Embryonic facial prominence (tissue), 1 donor: ENCODE measurements around the gene SERPINB1.
"Not testable (repeated sequence)": the region's sequence is repeated elsewhere in the genome, so short reads cannot be mapped to it uniquely, and the experiment has no call there.

Experiments used
- DNase-seq: peaks from one replicate; pipeline ENCODE4 v3.0.0-alpha.2; 2016; ENCODE audit errors: extremely low spot score

The SERPINB1 gene

DNA sequence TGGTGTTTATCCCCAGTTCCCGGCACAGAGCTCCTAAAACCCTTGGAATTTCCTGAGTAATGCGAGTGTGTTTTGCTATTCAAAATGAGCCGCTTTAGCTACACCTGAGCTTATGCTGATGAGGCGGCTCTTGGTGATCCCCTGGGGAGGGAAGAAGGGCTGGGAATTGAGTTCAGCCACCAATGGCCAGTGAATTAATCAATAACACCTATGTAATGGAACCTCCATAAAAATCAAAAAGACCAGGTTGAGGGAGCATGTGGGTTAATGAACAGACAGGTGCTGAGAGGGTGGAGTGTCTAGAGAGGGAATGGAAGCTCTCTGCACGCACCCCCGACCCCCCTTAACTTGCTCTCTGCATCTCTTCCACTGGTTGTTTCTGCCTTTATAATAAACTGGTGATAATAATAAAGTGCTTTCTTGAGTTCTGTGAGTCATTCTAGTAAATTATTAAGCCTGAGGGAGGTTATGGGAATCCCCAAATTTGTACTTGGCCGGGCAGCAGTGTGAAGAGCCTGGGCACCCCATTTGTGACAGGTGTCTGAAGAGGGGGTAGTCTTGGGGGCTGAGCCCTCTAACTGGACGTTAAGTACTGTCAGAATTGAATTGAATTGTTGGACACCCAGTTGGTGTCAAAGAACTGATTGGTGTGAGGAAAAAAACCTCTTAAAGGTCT lies 24.6 kb upstream of the SERPINB1 start:
- no peak for DNase-seq

DNA sequence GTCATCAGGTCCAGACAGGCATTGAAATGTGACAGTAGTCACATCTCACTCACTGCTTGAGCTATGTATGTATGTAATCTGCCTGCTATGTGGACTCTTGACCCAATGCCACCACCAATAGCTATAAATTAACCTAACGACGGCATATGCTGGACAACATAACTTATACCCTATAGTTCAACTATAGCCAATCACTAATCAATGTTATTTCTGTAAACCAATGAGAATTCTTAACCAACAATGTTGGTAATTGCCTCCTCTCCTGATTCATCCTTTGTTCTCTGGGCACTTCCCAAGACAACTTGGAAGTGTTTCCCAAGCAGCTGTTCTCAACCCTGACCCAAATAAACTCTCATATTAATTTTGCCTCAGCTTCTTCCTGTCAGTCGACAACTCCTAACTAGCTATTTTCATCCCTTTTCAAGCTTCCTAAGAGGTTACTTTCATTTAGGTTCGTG lies 24.1 kb upstream of the SERPINB1 start:
- DNase-seq = no peak

DNA sequence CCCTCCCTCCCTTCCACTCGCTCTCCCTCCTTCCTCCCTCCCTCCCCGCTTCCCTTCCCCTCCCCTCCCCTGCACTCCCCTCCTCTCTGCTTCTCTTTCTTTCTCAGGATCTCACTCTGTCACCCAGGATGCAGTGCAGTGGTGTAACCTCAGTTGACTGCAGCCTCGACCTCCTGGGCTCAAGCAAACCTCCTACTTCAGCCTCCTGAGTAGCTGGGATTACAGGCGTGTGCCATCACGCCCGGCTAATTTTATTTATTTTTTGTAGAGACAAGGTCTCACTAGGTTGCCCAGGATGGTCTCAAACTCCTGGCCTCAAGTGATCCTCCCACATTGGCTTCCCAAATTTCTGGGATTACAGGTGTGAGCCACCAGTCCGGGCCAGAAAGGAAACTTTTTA lies 23.6 kb upstream of the SERPINB1 start:
- no peak for DNase-seq

DNA sequence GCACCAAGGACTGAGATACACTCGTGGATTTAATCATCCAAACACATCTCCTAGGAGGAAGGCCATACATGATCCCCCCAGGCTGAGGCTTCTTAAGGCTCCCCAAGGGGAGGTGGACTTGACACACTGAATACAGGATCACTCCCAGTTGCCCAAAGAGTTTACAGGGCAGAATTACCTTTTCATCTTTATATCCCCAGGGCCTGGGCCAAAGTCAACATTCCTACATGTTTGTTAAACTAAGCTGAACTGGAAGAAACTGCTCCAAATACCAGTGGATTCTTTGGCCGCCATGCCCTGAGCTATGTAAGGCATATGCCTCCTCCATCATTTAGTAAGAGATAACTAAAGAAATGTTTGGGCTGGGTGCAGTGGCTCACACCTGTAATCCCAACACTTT lies 22.2 kb upstream of the SERPINB1 start:
- no peak for DNase-seq

DNA sequence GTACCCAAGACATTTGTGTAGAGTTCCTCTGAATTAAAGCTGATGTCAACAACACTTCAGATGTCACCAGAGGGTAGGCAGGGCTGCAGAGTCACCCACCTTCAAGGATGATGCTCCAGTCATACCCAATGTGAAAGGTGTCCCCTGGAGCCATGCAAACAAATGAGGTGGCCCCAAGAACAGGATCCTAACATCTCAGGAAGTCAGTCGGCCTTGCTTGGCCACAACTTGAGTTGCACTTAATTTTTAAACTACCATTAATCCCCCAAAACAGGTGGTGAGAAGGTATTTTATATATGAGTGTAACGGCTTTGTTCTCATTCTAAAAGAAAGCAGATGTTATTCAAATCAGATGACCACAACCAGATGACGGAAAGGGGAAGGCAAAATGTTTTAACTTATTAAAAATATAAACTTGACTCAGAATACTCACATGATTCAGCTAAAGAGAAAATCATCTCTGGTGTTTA lies 21.1 kb upstream of the SERPINB1 start:
- no peak for DNase-seq

DNA sequence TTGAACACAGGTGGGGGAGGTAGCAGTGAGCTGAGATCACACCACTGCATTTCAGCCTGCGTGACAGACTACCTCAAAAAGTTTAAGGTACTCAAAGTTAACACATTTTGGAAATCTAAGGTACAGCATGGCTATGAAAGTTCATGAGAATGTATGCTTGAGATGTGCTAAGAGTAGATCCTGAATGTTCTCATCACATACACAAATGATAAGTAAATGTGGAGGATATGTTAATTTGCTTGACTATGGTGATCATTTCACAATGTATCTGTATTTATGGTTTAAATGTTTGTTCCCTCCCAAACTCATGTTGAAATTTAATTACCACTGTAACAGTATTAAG lies 20.1 kb upstream of the SERPINB1 start:
- no peak for DNase-seq

DNA sequence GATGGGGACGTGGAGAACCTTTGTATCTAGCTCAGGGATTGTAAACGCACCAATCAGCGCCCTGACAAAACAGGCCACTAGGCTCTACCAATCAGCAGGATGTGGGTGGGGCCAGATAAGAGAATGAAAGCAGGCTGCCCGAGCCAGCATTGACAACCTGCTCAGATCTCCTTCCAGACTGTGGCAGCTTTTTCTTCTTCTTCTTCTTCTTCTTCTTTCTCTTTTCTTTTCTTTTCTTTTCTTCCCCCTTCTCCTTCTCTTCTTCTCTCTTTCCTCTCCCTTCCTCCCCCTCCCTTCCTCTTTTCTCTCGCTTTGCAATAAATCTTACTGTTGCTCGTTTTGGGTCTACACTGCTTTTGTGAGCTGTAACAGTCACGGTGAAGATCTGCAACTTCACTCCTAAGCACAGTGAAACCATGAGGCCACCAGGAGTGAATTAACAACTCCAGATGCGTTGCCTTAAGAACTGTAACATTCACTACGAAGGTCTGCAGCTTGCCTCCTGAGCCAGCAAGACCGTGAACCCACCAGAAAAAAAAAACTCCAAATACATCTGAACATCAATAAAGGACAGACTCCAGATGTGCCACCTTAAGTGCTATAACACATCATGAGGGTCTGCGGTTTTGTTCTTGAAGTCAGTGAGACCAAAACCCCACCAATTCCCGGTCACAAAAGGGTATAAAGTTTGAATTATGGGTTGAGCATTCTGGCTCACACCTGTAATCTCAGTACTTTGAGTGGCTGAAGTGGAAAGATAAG lies 19.6 kb upstream of the SERPINB1 start:
- DNase-seq = no peak

DNA sequence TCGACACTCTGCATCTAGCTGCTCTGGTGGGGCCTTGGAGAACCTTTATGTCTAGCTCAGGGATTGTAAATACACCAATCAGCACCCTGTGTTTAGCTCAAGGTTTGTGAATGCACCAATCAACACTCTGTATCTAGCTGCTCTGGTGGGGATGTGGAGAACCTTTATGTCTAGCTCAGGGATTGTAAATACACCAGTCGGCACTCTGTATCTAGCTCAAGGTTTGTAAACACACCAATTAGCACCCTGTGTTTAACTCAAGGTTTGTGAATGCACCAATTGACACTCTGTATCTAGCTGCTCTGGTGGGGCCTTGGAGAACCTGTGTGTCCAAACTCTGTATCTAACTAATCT lies 19.0 kb upstream of the SERPINB1 start:
- DNase-seq = not testable (repeated sequence)

DNA sequence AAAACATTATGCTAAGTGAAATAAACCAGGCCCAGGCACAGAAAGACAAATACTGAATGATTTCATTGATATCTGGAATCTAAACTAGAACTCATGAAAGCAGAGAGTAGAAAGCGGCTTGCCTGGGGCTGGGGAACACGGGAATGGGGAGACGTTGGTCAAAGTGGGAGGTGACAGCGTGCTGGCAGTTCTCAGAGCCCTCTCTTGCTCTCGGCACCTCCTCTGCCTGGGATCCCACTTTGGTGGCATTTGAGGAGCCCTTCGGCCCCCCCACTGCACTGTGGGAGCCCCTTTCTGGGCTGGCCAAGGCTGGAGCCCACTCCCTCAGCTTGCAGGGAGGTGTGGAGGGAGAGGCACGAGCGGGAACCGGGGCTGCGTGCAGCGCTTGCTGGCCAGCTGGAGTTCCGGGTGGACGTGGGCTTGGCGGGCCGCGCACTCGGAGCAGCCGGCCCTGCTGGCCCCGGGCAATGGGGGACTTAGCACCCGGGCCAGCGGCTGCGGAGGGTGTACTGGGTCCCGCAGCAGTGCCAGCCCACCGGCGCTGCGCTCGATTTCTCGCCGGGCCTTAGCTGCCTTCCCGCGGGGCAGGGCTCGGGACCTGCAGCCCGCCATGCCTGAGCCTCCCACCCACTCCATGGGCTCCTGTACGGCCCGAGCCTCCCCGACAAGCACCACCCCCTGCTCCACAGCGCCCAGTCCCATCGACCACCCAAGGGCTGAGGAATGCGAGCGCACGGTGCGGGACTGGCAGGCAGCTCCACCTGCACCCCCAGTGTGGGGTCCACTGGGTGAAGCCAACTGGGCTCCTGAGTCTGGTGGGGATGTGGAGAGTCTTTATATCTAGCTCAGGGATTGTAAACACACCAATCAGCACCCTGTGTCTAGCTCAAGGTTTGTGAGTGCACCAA lies 18.4 kb upstream of the SERPINB1 start:
- not testable (repeated sequence) for DNase-seq

DNA sequence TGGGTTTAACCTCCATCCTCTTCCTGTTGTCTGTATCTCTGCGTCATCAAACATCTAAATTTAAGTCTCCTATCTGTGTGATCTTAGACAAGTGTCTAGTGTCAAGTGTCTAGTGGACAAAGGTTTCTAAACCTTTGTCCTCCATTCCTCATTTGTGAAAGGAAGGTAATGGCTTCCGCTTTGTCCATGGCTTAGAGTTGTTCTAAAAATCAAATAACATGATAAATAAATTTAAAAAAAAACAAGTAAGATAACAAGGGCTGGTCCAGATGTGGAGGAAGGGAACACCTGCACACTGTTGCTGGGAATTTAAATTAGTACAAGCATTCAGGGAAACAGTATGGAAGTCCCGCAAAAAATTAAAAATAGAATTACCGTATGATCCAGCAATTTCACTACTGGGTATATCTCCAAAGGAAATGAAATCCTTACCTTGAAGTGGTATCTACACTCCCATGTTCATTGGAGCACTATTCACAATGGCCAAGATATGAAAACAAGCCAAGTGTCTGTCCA lies 17.6 kb upstream of the SERPINB1 start:
- DNase-seq = no peak

DNA sequence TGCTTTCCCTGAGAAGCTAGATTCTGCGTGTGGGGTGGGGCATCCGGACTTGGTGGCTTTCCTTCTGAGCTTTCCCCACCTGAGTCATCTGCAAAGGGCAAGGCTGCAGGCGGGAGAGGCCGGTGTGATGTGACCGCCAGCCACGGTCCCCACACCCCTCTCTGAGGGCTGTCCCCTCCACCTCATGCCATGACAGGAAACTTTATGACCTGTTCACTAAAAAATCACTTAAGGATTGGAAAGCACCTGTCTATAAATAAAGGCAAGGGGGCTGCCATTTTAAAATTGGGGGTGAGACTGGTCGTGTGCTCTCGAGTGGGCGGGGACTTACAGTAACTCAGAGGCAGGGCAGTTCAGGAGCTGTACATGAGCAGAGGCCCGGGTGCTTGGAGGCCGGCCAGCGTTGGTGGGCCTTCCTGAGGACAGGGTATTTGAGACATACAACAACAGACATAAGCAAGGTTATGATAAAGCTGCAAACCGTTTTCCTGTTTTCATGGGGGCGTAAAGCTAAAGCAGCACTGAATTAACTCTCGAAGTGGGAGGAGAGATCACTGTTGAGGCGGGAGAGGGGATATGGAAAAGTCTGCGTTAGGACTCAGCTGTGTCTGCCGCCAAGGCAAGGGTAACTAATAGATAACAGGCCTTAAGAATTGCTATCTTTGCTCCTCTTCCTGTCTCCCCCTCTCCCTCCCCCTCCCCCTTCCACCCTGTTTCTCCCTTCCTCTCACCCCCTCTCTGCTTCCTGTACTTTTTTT lies 16.1 kb upstream of the SERPINB1 start:
- DNase-seq = peak; percentile 18

DNA sequence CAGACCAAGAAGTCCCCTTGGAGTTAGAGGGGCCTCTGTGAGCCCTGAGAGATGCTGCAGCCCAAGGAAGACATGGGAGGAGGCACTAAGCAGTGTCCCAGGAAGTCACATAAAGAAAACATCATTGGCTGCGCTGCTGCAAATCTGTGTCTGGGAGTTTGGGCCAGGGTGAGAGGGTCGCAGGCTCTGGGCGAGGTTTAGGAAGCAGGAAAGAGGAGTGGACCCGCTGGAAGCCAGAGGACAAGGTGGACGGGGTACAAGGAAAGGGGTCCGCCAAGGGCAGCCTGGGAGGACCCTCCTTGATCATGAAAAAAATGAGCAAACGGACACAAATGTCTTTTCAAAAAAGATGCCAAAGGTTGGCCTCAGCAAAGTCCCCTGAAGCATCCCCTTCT lies 15.5 kb upstream of the SERPINB1 start:
- DNase-seq = no peak

DNA sequence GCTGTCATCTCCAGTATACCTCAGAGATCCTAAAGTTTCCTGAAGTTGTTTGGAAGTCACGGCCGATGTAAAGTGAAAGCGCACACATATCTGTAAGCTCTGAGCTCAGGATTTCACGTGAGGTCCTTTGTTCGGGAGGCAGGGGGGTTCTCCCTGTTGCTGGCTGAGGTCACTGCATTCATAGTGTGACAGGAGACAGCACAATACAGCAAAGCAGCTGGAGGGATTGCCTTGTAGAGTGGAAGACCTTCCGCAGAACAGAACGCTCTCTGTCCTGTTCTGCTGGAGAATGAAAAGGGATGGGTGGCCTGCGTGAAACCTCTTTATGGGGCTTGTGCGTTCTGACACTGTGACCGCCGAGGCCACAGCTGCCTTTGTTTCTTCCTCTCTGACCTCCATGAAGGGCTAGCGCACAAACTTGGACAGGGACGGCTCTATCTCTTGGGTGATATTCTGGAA lies 13.4 kb upstream of the SERPINB1 start:
- DNase-seq = peak; percentile 34

DNA sequence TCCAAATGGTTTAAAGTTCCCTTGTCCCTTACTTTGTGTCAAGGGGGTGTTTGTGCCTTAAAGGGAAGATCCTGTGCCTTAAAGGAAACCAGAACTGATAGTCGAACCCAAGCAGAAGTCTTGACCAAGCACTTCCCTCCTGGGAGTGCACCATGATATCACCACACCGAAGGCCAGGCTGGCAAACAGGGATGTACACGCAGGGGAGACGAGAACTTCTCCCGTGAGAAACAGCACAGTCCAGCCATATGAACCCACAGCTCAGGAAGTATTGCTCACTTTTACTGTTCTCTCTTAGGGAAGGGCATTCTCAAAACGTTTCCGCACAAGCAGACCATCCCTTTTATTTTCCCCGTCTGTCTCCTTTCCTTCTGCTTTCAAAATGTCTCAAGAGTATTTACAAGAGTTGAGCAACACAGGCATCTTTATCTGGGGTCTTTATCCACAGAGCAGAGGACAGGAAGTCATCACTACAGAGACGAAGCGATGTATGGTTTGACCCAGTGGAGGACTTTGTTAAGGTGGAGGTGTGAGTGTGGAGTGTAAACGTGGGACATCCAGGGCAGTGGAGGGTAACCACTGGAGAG lies 12.8 kb upstream of the SERPINB1 start:
- DNase-seq = no peak

DNA sequence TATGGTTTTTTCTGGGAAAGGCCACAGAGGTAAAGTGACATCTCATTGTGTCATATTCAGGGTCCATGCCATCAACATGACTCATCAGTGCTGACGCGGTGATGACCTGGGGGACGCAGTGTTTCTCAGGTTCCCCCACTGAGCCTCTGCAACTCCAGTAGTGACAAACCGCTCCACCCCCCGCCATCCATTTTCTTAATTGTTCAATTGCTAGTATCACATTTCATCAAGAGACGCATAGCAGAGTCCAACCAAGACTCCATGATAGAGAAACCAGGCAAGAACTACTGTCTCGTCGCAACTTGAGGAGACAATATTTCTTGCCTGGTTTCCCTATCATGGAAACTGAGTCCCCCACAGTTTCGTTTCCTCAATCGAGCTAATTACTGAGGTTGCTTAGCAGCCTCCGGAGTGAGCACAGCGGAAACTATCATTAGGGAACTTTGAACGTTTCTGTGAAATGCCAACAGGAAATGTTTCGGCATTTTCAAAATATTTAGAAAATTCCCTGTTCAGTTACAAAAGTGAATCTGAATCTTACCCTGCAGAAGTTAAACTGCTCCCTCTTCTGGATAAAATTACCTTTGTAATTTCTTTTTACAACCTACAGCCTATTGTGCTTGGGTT lies 12.2 kb upstream of the SERPINB1 start:
- DNase-seq = peak; percentile 57

DNA sequence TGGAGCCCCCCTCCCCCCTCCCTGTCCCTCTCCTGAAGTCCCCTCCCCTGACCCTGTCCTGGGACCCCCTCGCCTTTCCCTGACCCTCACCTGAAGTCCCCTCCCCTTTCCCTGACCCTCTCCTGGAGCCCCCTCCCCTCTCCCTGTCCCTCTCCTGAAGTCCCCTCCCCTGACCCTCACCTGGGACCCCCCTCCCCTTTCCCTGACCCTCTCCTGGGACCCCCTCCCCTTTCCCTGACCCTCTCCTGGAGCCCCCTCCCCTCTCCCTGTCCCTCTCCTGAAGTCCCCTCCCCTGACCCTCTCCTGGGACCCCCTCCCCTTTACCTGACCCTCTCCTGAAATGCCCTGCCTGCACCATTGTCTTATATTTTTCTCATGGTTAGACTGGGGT lies 11.7 kb upstream of the SERPINB1 start:
- DNase-seq = not testable (repeated sequence)

DNA sequence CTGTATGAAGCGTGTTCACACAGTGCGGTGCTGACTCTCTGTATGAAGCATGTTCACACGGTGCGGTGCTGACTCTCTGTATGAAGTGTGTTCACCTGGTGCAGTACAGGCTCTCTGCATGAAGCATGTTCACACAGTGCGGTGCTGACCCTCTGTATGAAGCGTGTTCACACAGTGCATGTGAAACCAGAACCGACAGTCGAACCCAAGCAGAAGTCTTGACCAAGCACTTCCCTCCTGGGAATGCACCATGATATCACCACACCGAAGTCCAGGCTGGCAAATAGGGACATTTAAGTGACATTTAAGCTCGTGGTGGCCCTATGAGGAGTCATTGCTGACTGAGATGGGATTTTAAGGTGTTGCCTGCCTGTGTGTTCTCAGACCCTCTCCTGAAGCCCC lies 11.3 kb upstream of the SERPINB1 start:
- DNase-seq = no peak

DNA sequence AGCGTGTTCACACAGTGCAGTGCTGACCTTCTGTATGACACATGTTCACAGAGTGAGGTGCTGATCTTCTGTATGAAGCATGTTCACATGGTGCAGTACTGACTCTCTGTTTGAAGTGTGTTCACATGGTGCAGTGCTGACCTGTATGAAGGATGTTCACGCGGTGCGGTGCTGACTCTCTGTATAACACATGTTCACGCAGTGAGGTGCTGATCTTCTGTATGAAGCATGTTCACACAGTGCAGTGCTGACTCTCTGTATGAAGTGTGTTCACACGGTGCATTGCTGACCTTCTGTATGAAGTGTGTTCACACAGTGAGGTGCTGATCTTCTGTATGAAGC lies 10.8 kb upstream of the SERPINB1 start:
- DNase-seq = no peak

DNA sequence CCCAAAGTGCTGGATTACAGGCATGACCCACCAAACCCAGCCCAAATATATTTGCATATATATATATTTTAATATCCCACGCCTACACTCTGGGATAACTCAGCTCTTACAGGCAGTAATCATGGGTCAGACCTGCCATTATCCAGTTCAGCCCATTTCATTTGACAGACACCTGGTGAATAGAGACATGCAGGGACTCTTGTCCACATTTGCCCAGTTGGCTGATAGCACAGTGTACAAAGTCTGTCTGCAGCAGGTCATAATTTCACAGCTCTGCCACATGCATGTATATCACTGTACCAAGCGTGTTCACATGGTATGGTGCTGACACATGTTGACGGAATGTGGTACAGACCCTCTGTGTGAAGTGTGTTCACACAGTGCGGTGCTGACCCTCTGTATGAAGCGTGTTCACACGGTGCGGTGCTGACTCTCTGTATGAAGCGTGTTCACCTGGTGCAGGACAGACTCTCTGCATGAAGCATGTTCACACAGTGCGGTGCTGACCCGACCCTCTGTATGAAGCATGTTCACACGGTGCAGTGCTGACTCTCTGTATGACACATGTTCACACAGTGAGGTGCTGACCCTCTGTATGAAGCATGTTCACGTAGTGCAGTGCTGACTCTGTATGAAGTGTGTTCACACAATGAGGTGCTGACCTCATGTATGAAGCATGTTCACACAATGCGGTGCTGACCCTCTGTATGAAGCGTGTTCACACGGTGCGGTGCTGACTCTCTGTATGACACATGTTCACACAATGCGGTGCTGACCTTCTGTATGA lies 10.3 kb upstream of the SERPINB1 start:
- DNase-seq = no peak
